ENCODE results near the gene RDH13.

DNA sequence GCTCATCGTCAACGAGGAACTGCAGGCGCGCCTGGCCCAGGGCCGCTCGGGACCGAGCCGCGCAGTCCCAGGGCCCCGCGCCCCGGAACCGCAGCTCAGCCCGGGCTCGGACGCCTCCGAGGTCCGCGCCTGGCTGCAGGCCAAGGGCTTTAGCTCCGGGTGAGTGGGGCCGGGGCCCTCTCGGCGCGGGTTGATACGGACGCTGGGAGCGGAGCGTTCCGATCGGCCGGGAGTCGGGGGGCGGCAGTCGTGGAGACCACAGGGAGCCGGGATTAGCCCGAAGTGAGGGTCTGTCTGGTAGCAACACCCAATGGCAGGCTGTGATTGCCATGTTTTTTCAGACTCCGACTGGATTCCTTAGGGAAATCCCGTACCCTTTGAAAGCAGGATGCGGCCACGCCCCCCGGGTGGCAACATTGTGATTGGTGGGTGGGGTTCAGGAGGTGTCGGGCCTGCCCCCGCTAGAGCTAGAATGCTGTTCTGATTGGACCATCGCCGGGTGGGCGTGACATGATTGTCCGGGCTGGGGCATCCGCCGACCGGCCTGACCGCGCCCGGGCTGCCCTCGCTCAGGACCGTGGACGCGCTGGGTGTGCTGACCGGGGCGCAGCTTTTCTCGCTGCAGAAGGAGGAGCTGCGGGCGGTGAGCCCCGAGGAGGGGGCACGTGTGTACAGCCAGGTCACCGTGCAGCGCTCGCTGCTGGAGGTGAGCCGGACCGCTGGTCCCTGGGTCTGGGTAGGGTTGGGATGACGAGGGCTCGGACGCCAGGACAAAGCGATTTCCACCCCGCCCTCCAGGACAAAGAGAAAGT is 24.0 kb upstream of the RDH13 start:
- TF ChIP-seq, protein P1, sequence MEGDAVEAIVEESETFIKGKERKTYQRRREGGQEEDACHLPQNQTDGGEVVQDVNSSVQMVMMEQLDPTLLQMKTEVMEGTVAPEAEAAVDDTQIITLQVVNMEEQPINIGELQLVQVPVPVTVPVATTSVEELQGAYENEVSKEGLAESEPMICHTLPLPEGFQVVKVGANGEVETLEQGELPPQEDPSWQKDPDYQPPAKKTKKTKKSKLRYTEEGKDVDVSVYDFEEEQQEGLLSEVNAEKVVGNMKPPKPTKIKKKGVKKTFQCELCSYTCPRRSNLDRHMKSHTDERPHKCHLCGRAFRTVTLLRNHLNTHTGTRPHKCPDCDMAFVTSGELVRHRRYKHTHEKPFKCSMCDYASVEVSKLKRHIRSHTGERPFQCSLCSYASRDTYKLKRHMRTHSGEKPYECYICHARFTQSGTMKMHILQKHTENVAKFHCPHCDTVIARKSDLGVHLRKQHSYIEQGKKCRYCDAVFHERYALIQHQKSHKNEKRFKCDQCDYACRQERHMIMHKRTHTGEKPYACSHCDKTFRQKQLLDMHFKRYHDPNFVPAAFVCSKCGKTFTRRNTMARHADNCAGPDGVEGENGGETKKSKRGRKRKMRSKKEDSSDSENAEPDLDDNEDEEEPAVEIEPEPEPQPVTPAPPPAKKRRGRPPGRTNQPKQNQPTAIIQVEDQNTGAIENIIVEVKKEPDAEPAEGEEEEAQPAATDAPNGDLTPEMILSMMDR (IDR thresholded peaks at IDR 0.05; ENCODE audit: insufficient read depth, low read length) = no peak
- no peak; the same call in 1 of the 2 replicates for TF ChIP-seq POLR2AphosphoS5 (IDR thresholded peaks at IDR 0.05; ENCODE audit: low read depth)
- no peak for TF ChIP-seq GABPA (IDR thresholded peaks at IDR 0.05; ENCODE audit: low read depth)

All from HL-60 (cell line).